Kidney capillary endothelial cell (primary cell): ENCODE measurements around the gene NLGN4Y.
"Not testable (repeated sequence)": the region's sequence is repeated elsewhere in the genome, so short reads cannot be mapped to it uniquely, and the experiment has no call there.

ENCODE experiments used
- DNase-seq: peaks from one replicate; pipeline ENCODE4 v3.0.0-alpha.2; 2018; ENCODE audit warnings: low spot score

The NLGN4Y gene

DNA sequence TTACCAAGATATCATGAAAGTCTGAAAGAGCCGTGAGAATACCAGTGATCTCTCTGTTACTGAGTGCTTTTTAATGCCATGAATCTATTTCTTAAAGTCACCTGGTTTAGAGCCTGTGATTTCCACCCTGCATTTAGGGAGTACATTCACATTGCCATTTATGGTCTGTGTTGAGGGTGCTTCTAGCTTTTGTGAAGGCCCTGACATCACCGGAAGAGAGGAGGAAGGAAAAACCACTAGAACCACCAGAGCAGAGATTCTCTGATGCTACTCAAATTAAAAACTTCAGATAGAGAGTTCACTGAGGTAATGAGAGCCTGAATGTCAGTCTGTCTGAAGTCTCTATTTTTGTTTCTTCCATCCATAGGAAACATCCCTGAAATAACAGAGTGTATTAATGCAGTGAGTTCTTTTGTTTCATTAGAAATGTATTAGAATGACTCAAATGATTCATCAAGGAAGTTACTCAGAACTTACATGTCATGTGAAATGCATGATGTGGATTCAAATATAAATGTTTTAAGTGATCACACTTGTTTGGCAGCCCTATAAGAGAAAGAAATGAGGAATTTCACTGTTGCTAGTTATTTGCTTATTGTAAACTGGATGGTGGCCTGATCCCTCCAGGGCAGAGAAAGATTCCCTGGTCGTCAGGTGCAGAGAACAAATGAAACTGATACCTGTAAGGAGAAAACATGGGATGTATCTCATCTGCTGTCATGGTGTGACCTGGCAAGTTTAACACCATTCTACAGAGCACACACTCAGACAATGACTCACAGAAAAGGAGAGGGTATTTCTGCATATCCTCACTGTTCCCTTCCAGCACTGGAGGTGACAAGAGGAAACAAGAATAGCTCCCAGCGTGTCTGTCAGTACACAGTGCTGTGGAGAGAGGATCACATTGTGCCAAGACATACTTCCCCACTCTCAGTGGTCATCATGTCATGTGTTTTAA is 310.1 kb downstream of the NLGN4Y start:
- DNase-seq, result no peak

DNA sequence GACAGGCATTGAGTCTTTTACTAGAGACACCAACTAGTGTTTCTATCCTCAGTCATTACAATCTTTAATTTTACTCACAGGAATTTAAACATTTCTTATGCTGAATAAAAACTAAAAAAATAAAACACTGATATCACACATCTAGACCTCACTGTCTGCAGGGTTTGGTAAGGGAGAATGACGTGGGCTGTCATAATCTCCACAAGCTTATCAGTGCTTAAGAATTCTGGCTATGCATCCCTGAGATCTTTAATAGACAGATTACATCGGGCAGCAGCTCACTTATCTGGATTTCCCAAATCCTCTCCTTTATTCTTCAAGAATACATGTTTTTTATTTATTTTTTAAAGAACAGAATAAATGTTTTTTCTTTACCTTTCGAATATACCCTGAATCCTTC is 313.1 kb downstream of the NLGN4Y start:
- DNase-seq, result no peak

- DNase-seq, result no peak
Observed at GRCh38 chrY:14850734-14851133, 326.4 kb downstream of the NLGN4Y start.

GRCh38 chrY:14860448-14860847 is 336.1 kb downstream of the NLGN4Y start:
- no peak for DNase-seq

- not testable (repeated sequence) for DNase-seq
Observed at GRCh38 chrY:14861033-14861432, 336.7 kb downstream of the NLGN4Y start.

- DNase-seq, result no peak
Observed at GRCh38 chrY:14871971-14872370, 347.6 kb downstream of the NLGN4Y start.
